HL-60 (cell line): ENCODE measurements around the gene CEACAM3.

Experiments
- GABPA ChIP-seq: IDR thresholded peaks from 2 replicates; pipeline ENCODE4 v1.6.1; 2012; ENCODE audit warnings: low read depth
- TF ChIP-seq, protein P1 (sequence below): IDR thresholded peaks from one replicate; pipeline ENCODE4 v1.5.1; 2011; ENCODE audit warnings: low read length, control low read depth, inconsistent platforms; ENCODE audit not compliant: insufficient read depth

DNA sequence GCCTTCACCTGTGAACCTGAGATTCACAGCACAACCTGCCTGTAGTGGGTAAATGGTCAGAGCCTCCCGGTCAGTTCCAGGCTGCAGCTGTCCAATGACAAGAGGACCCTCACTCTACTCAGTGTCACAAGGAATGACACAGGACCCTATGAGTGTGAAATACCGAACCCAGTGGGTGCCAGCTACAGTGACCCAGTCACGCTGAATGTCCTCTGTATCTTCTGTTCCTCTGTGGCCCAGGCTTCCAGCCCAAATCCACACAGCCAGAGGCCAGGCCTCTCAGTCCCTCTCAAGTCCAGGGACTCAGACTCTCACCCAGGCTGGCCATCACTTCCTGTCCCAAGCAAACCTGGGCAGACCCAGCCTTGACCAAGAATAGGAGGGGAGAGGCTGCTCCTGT is 10.8 kb downstream of the CEACAM3 start:
- TF ChIP-seq, protein P1, sequence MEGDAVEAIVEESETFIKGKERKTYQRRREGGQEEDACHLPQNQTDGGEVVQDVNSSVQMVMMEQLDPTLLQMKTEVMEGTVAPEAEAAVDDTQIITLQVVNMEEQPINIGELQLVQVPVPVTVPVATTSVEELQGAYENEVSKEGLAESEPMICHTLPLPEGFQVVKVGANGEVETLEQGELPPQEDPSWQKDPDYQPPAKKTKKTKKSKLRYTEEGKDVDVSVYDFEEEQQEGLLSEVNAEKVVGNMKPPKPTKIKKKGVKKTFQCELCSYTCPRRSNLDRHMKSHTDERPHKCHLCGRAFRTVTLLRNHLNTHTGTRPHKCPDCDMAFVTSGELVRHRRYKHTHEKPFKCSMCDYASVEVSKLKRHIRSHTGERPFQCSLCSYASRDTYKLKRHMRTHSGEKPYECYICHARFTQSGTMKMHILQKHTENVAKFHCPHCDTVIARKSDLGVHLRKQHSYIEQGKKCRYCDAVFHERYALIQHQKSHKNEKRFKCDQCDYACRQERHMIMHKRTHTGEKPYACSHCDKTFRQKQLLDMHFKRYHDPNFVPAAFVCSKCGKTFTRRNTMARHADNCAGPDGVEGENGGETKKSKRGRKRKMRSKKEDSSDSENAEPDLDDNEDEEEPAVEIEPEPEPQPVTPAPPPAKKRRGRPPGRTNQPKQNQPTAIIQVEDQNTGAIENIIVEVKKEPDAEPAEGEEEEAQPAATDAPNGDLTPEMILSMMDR: no peak
- no peak for TF ChIP-seq GABPA
